Measurements from ENCODE around the gene IPPK. TPM values are rescaled to one million over a fixed set of nuclear protein-coding genes. Genes with fewer than 3 reads are reported as not detected.

The IPPK gene
- total RNA-seq, 1 donor from 2014 or later, result 8.1 TPM

- Mint-ChIP-seq H3K9me3 (peaks cover 4% of the 10 kb centered on the region), H3K4me3 (no peak overlapping the region), H3K4me1 (ENCODE audit: unreplicated experiment) (no peaks in the 10 kb centered on the region), H3K27me3 (no peaks in the 10 kb centered on the region), H3K27ac (peak overlapping the region; percentile 12), H3K36me3 (peaks cover 13% of the 10 kb centered on the region)
- no peak for DNase-seq (ENCODE audit: extremely low spot score, unreplicated experiment)
- TF ChIP-seq, protein P1, sequence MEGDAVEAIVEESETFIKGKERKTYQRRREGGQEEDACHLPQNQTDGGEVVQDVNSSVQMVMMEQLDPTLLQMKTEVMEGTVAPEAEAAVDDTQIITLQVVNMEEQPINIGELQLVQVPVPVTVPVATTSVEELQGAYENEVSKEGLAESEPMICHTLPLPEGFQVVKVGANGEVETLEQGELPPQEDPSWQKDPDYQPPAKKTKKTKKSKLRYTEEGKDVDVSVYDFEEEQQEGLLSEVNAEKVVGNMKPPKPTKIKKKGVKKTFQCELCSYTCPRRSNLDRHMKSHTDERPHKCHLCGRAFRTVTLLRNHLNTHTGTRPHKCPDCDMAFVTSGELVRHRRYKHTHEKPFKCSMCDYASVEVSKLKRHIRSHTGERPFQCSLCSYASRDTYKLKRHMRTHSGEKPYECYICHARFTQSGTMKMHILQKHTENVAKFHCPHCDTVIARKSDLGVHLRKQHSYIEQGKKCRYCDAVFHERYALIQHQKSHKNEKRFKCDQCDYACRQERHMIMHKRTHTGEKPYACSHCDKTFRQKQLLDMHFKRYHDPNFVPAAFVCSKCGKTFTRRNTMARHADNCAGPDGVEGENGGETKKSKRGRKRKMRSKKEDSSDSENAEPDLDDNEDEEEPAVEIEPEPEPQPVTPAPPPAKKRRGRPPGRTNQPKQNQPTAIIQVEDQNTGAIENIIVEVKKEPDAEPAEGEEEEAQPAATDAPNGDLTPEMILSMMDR (conservative IDR thresholded peaks at IDR 0.05), result no peak
These were observed 37.6 kb upstream of the IPPK start for GRCh38 chr9:92707530-92707929.

DNA sequence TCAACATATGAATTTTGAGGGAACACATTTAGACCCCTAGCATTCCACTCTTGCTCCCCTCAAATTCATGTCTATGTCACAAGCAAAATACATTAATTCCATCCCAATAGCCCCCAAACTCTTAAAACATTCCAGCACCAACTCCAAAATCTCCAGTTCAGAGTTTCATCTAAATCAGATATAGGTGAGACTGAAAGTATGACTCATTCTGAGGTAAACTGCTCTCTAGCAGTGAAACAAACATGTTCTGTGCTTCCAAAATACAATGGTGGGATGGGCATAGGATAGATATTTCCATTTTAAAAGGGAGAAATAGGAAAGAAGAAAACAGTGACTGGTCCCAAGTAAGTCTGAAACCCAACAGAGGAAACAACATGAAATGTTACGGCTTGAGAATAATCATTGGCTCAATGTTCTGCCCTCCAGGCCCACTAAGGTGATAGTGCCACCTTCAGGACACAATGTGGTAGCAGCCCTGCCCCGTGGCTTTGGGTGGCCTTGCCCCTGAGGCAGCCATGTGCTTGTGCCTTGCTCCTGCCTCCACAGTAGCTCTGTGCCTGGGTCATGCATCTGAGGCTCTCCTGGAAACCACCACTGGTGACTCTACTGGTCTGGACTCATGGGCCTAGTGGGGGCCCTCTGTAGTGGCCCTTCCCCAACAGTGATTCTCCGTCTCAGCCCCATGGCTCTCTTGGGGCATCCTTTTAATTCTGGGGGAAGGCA, 36.4 kb upstream of the IPPK start:
- H3K36me3 Mint-ChIP-seq, result peaks cover 11% of the 10 kb centered on the region
- TF ChIP-seq, protein P1 (conservative IDR thresholded peaks at IDR 0.05), result peak; percentile 46
- H3K4me1 Mint-ChIP-seq (ENCODE audit: unreplicated experiment), result no peaks in the 10 kb centered on the region
- peak overlapping the region; percentile 8 for H3K27ac Mint-ChIP-seq
- peaks cover 4% of the 10 kb centered on the region for H3K9me3 Mint-ChIP-seq
- no peak for DNase-seq (ENCODE audit: extremely low spot score, unreplicated experiment)
- no peak overlapping the region for H3K4me3 Mint-ChIP-seq
- no peaks in the 10 kb centered on the region for H3K27me3 Mint-ChIP-seq

- Mint-ChIP-seq H3K9me3 (peaks cover 8% of the 10 kb centered on the region), H3K4me1 (ENCODE audit: unreplicated experiment) (no peaks in the 10 kb centered on the region), H3K4me3 (no peak overlapping the region), H3K27me3 (no peaks in the 10 kb centered on the region), H3K27ac (no peak overlapping the region), H3K36me3 (peaks cover 12% of the 10 kb centered on the region)
- DNase-seq (ENCODE audit: extremely low spot score, unreplicated experiment), result no peak
- TF ChIP-seq, protein P1 (conservative IDR thresholded peaks at IDR 0.05), result no peak
These were observed 34.6 kb upstream of the IPPK start for GRCh38 chr9:92704528-92704927.

DNA sequence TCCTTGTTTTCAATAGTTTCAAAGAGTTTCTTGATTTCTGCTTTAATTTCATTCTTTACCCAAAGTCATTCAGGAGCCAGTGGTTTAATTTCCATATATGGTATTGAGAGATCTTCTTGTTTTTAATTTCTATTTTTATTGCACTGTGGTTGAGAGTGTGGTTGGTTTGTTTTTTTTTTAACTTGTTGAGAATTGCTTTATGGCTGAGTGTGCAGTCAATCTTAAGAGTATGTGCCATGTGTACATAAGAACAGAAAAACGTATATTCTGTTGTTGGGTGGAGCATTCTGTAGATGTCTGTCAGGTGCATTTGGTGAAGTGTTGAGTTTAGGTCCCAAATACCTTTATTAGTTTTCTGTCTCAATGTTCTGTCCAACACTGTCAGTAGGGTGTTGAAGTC, 26.7 kb upstream of the IPPK start:
- Mint-ChIP-seq H3K9me3 (peaks cover 37% of the 10 kb centered on the region), H3K36me3 (peaks cover 14% of the 10 kb centered on the region), H3K27ac (no peak overlapping the region)

GRCh38 chr9:92686954-92687353, 17.0 kb upstream of the IPPK start:
- Mint-ChIP-seq H3K27me3 (no peaks in the 10 kb centered on the region), H3K9me3 (peaks cover 9% of the 10 kb centered on the region), H3K4me3 (no peak overlapping the region), H3K27ac (no peak overlapping the region), H3K36me3 (no peaks in the 10 kb centered on the region), H3K4me1 (ENCODE audit: unreplicated experiment) (no peaks in the 10 kb centered on the region)
- peak; percentile 20 for DNase-seq (ENCODE audit: extremely low spot score, unreplicated experiment)
- TF ChIP-seq, protein P1 (conservative IDR thresholded peaks at IDR 0.05), result peak; percentile 37

More for the DNA sequence above, 26.7 kb upstream of the IPPK start:
- no peak overlapping the region for H3K4me3 Mint-ChIP-seq
- no peaks in the 10 kb centered on the region for H3K27me3 Mint-ChIP-seq
- TF ChIP-seq, protein P1 (conservative IDR thresholded peaks at IDR 0.05), result no peak
- no peaks in the 10 kb centered on the region for H3K4me1 Mint-ChIP-seq (ENCODE audit: unreplicated experiment)
- no peak for DNase-seq (ENCODE audit: extremely low spot score, unreplicated experiment)

Measured in type B pancreatic cell (in vitro differentiated cells).